Uterus (tissue), 4 donors: ENCODE data around the gene GPR62. TPM values are rescaled to one million over a fixed set of nuclear protein-coding genes. Genes with fewer than 3 reads are reported as not detected.

Experiments used
- DNase-seq, 2 donors: peaks; one replicate each; pipeline ENCODE4 v3.0.0-alpha.2; 2019 to 2020
- H3K27ac ChIP-seq, 2 donors: fragments of 200-600 bp; sonication (generic); 1 replicate in 1 of 2; 2 replicates in 1 of 2; pipeline ENCODE4 v1.5.1; 2016 to 2018
- H3K27me3 ChIP-seq, 2 donors: fragments of 200-600 bp; sonication (generic); one replicate each; pipeline ENCODE4 v1.5.1; 2018 to 2019; ENCODE audit warnings: control low read depth in 1 of 2
- H3K36me3 ChIP-seq, 2 donors: fragments of 200-600 bp; sonication (generic); one replicate each; pipeline ENCODE4 v1.5.1; 2019; ENCODE audit warnings: control low read depth in 1 of 2
- H3K4me1 ChIP-seq, 2 donors: fragments of 200-600 bp; sonication (generic); one replicate each; pipeline ENCODE4 v1.5.1; 2018 to 2019; ENCODE audit warnings: control low read depth in 1 of 2
- H3K4me3 ChIP-seq, 2 donors: fragments of 200-600 bp; sonication (generic); 1 replicate in 1 of 2; 2 replicates in 1 of 2; pipeline ENCODE4 v1.5.1; 2018 to 2019; ENCODE audit warnings: mild to moderate bottlenecking in 1 of 2
- H3K9me3 ChIP-seq, 2 donors: fragments of 200-600 bp; sonication (generic); one replicate each; pipeline ENCODE4 v1.5.1; 2019; ENCODE audit warnings: control low read depth in 1 of 2
- POLR2A ChIP-seq, 2 donors: fragments of 450-650 bp; IDR thresholded peaks; one replicate each; pipeline ENCODE4 v1.6.1; 2016; ENCODE audit warnings: antibody characterized with exemption in 2 of 2, mild to moderate bottlenecking in 1 of 2, moderate library complexity in 1 of 2
- intact Hi-C: fragments of 100-400 bp; cut with DNase I; formaldehyde crosslinking; loops from one replicate; pipeline ENCODE4 v1.15.1; 2023; ENCODE audit warnings: low total_unique reads
- total RNA-seq, 4 donors: library from RNA; depleted of rRNA in 3 of 4; stranded (reverse); fragments of >200 nt in 3 of 4; gene quantifications; one replicate each; pipeline versions ENCODE4 v1.1.0 to v1.2.4, GENCODE V29; 2014 to 2023
- TF ChIP-seq, protein P1 (sequence below), 4 experiments: fragments of 200-600 bp in 2 of 4; fragments of 450-650 bp in 2 of 4; sonication (generic) in 2 of 4; IDR thresholded peaks; one replicate each; pipeline ENCODE4 v1.5.1; 2016 to 2019; ENCODE audit warnings: antibody characterized with exemption in 4 of 4, mild to moderate bottlenecking in 2 of 4, moderate library complexity in 1 of 4
- donor health status: DM: yes; HTN: yes; CAD: no.

Gene GPR62
- total RNA-seq, 4 donors from 2014 or later, result 0.28 to 8.2 (median 0.34) TPM; not detected in 1

DNA sequence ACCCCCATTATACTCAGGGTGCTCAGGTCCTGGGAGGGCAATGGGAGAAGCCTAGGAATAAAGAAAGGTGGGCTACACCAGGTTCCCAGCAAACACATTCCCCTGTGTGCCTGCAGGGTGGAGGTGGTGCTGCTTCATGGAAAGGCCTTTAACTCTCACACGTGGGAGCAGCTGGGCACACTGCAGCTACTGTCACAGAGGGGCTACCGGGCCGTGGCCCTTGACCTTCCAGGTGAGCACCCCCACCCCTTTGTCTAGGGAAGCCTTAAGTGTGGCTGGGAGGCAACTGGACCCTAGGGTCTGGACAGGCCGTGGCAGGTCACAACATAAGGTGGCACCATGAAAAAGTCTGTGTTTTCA, 22.9 kb downstream of the GPR62 start:
- Histone ChIP-seq H3K27me3 (no peaks in the 10 kb centered on the region), H3K36me3 (no peaks in the 10 kb centered on the region), H3K4me3 (no peak overlapping the region), H3K27ac (no peak overlapping the region), H3K4me1 (peaks cover 0 to 8% of the 10 kb centered on the region in 2 donors), H3K9me3 (no peaks in the 10 kb centered on the region)
- intact Hi-C loops, result no loop called here
- TF ChIP-seq, protein P1, sequence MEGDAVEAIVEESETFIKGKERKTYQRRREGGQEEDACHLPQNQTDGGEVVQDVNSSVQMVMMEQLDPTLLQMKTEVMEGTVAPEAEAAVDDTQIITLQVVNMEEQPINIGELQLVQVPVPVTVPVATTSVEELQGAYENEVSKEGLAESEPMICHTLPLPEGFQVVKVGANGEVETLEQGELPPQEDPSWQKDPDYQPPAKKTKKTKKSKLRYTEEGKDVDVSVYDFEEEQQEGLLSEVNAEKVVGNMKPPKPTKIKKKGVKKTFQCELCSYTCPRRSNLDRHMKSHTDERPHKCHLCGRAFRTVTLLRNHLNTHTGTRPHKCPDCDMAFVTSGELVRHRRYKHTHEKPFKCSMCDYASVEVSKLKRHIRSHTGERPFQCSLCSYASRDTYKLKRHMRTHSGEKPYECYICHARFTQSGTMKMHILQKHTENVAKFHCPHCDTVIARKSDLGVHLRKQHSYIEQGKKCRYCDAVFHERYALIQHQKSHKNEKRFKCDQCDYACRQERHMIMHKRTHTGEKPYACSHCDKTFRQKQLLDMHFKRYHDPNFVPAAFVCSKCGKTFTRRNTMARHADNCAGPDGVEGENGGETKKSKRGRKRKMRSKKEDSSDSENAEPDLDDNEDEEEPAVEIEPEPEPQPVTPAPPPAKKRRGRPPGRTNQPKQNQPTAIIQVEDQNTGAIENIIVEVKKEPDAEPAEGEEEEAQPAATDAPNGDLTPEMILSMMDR (IDR thresholded peaks at IDR 0.05), result no peak
- no peak for TF ChIP-seq POLR2A (IDR thresholded peaks at IDR 0.05)
- DNase-seq, result no peak

DNA sequence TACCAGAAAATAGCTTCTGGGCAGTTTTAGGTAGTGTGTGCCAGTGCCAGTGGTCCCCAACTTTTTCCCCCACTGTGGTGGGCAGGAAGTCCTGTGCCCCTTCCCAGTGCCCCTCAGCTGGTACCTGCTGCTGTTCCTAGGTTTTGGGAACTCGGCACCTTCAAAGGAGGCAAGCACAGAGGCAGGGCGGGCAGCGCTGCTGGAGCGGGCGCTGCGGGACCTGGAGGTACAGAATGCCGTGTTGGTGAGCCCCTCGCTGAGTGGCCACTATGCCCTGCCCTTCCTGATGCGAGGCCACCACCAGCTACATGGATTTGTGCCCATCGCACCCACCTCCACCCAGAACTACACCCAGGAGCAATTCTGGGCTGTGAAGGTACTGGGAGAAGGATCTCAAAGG, 25.1 kb downstream of the GPR62 start:
- Histone ChIP-seq H3K27ac (no peak overlapping the region), H3K4me1 (peaks cover 0 to 8% of the 10 kb centered on the region in 2 donors)
- TF ChIP-seq POLR2A (IDR thresholded peaks at IDR 0.05), result no peak
- TF ChIP-seq, protein P1 (IDR thresholded peaks at IDR 0.05), result no peak

DNA sequence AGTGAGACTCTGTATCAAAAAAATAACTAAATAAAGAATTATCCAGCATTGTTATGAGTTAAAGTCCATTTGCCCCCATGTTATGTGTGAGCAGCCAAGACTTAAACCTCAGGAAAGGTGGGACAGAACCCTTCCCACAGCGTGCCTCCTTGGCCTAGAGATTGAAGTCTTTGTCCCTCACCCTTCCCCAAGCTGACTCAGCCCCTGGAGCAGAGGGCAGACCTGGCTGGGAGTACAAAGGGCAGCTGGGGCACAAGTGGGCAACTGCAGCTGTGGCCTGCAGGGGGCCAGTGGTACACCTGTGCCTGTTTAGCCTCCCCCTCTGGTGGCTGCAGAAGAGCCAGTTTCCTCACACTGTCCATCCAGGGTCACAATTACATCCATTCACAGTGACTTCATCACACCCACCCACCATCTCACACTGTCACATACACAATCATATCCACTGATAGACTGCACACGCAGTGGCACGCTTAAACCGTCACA, 27.2 kb downstream of the GPR62 start:
- intact Hi-C loops, result no loop called here
- no peaks in the 10 kb centered on the region for H3K27me3 ChIP-seq

More for the DNA sequence above, 25.1 kb downstream of the GPR62 start:
- H3K4me3 ChIP-seq, result no peak overlapping the region
- H3K9me3 ChIP-seq, result no peaks in the 10 kb centered on the region
- H3K27me3 ChIP-seq, result no peaks in the 10 kb centered on the region
- H3K36me3 ChIP-seq, result no peaks in the 10 kb centered on the region
- intact Hi-C loops, result no loop called here
- DNase-seq, result no peak

DNA sequence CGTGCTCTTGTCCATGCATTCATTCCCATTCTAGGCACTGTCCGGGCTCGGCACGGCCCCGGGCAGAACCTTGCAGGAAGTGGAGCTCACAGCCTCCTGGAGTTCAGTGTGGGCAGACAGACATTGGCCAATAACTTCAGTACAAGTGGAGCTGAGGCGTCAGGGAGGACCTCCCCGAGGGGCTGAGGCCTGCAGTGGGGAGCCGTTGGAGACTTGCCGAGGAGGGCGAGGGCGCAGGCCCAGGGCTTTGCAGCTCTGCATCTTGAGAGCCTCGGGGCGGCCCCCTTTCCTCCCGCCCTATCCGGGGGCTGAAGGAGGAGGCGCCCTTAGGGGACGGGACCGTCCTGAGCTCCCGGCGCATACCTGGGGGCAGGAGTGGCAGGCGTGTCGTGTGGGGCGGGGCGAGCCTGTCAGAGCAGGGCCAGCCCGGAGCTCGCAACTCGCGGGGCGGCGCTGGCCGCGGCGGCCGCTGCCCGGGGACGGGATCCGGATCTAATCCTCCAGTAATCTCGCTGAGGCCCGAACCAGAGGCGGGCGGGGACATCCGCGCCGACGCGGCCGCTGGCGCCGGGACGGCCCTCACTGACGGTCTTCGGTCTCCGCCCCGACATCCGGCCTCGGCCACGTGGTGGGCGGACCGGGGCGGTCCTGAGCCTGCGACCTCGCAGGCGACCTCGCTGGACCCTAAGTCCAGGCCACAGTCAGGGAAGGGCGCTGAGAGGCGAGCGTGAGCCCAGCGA, 27.8 kb downstream of the GPR62 start, which contains the start of gene ACY1:
Gene ACY1, plus strand, starts transcription at position 698 of the 740 bp plus-strand sequence. CDS start 530 bp downstream, outside the sequence.
- Histone ChIP-seq H3K4me3 (peak within 1 kb of the TSS; percentile 45 to 53), H3K27ac (peak within 1 kb of the TSS; percentile 90 to 94), H3K27me3 (no peaks in the 10 kb centered on the region), H3K36me3 (no peaks in the 10 kb centered on the region), H3K4me1 (peaks cover 0 to 8% of the 10 kb centered on the region in 2 donors), H3K9me3 (no peaks in the 10 kb centered on the region)
- peak; percentile 49 to 74 for TF ChIP-seq POLR2A (IDR thresholded peaks at IDR 0.05)
- TF ChIP-seq, protein P1 (IDR thresholded peaks at IDR 0.05), result peak in 1 of 4 experiments; percentile 31
- DNase-seq, result peak; percentile 80 to 88
- intact Hi-C loops, result no loop called here

More for the DNA sequence above, 27.2 kb downstream of the GPR62 start:
- Histone ChIP-seq H3K9me3 (no peaks in the 10 kb centered on the region), H3K4me1 (peaks cover 0 to 8% of the 10 kb centered on the region in 2 donors), H3K4me3 (peak overlapping the region; percentile 45 to 53), H3K36me3 (no peaks in the 10 kb centered on the region), H3K27ac (peak overlapping the region; percentile 90 to 94)
- no peak for TF ChIP-seq POLR2A (IDR thresholded peaks at IDR 0.05)
- TF ChIP-seq, protein P1 (IDR thresholded peaks at IDR 0.05), result peak in 2 of 4 experiments; percentile 19 to 34
- no peak for DNase-seq

DNA sequence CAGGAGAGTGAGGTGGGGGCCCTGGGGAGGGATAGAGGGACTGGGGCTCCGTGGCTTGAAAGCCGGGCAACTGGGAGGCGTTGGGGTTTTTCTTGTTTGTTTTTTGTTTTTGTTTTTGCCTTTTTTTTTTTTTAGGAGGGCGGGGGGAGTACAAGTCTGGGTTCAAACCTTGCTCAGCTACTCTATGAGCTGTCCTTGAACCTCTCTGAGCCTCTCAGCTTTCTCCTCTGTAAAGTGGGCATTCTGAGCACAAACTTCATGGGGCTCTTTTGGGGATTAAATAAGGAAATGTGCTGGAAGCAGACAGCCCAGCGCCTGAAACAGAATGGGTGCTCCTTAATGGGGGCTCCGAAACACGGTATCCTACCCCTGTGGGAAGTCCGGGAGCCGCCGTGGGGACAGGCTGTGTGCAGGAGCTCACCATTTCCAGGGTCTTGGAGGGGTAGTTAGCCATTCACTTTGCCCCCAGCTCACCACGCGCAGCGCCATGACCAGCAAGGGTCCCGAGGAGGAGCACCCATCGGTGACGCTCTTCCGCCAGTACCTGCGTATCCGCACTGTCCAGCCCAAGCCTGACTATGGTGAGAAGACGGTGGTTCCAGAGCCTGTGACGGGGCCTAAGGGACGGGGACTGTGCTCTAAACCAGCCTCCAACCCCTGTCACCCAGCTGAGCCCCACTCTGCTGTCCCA, 28.5 kb downstream of the GPR62 start:
- Histone ChIP-seq H3K27ac (peak overlapping the region; percentile 90 to 94), H3K4me1 (peaks cover 0 to 8% of the 10 kb centered on the region in 2 donors), H3K27me3 (no peaks in the 10 kb centered on the region), H3K4me3 (peak overlapping the region; percentile 45 to 53), H3K9me3 (no peaks in the 10 kb centered on the region), H3K36me3 (no peaks in the 10 kb centered on the region)
- no peak for DNase-seq
- intact Hi-C loops, result no loop called here
- TF ChIP-seq, protein P1 (IDR thresholded peaks at IDR 0.05), result no peak
- TF ChIP-seq POLR2A (IDR thresholded peaks at IDR 0.05), result no peak
